Heart right ventricle (tissue), 16 donors: Measurements from ENCODE around the gene EHD1. TPM values are rescaled to one million over a fixed set of nuclear protein-coding genes. Genes with fewer than 3 reads are reported as not detected.

Experiments used
- ATAC-seq, 8 donors: fragments of 200-7000 bp; cut with Tn5 transposase; one replicate each; pipeline ENCODE4 v1.9.1; 2020; ENCODE audit warnings: mild to moderate bottlenecking in 8 of 8, moderate library complexity in 8 of 8, moderate number of reproducible peaks in 1 of 8
- DNase-seq, 2 donors: peaks; one replicate each; pipeline ENCODE4 v3.0.0-alpha.2; 2020
- H3K27ac ChIP-seq, 10 donors: fragments of 200-600 bp; sonication (generic) in 2 of 10; one replicate each; pipeline versions ENCODE4 v1.5.0 to v1.8.0; 2020 to 2022; ENCODE audit warnings: mild to moderate bottlenecking in 3 of 10
- H3K27me3 ChIP-seq, 7 donors: fragments of 200-600 bp; one replicate each; pipeline ENCODE4 v1.8.0; 2021 to 2022; ENCODE audit warnings: mild to moderate bottlenecking in 2 of 7
- H3K36me3 ChIP-seq, 9 donors: fragments of 200-600 bp; sonication (generic) in 1 of 9; one replicate each; pipeline versions ENCODE4 v1.5.0 to v1.8.0; 2020 to 2022; ENCODE audit warnings: mild to moderate bottlenecking in 2 of 9
- H3K4me1 ChIP-seq, 9 donors: fragments of 200-600 bp; sonication (generic) in 1 of 9; one replicate each; pipeline versions ENCODE4 v1.5.0 to v1.8.0; 2020 to 2022; ENCODE audit warnings: mild to moderate bottlenecking in 4 of 9
- H3K4me3 ChIP-seq, 10 donors: fragments of 200-600 bp; sonication (generic) in 2 of 10; one replicate each; pipeline versions ENCODE4 v1.5.0 to v1.8.0; 2020 to 2022; ENCODE audit warnings: mild to moderate bottlenecking in 7 of 10, moderate library complexity in 2 of 10
- H3K9me3 ChIP-seq, 11 donors: fragments of 200-600 bp in 10 of 11; sonication (generic) in 2 of 11; one replicate each; pipeline versions ENCODE4 v1.5.0 to v1.8.0; 2013 to 2022; ENCODE audit warnings: mild to moderate bottlenecking in 2 of 11, control low read depth in 1 of 11, moderate library complexity in 1 of 11
- CTCF ChIP-seq, 9 donors: fragments of 200-600 bp; sonication (generic) in 2 of 9; IDR thresholded peaks; one replicate each; pipeline versions ENCODE4 v1.5.0 to v1.8.0; 2021 to 2022; ENCODE audit warnings: antibody characterized with exemption in 9 of 9, mild to moderate bottlenecking in 5 of 9, moderate library complexity in 1 of 9
- WGBS, 2 donors: extraction: QIAGEN DNeasy Blood & Tissue Kit; methylation state at CpG; one replicate each; pipeline ENCODE4 v1.1.7; 2013; ENCODE audit warnings: inconsistent platforms in 1 of 2; 5-methylcytosine and 5-hydroxymethylcytosine counted together
- intact Hi-C, 10 donors: fragments of 100-400 bp; cut with DNase I; formaldehyde crosslinking; loops; one replicate each; pipeline versions ENCODE4 v1.11.1 to v1.14.2; 2022
- polyA plus RNA-seq, 2 donors: library from polyadenylated mRNA; stranded (reverse); fragments of 200-250 nt; gene quantifications; one replicate each; pipeline ENCODE4 v1.2.3, GENCODE V29; 2013
- total RNA-seq, 10 donors: library from RNA; stranded (reverse); fragmentation: NEBNext Ultra II Directional in 3 of 10; extraction: Animal tissue kit (Norgen Biotek cat#: 25700) in 3 of 10; gene quantifications; one replicate each; pipeline versions ENCODE4 v1.2.1 to v1.2.4, GENCODE V29; 2021 to 2023
- donor health status: Arrhythmogenic right ventricular cardiomyopathy.
- donor health status: ischemic (EF 13 %, LVEDD 7.1; RV severe dilation, severe dysfunction).
- donor health status: healthy with polysubstance abuse.
- donor health status: DM: no; HTN: yes; CAD: no.
- donor health status: DM: no; HTN: no; CAD: no.
- donor health status: ischemic (EF 25% LVEDD 6.9; RV normal size, moderate dysfunction).
- donor health status: ischemic (EF 25% LVEDD 5.7; RV mildly dilated, moderate dysfunction).
- donor health status: healthy.
- donor health status: DM: yes; HTN: yes; CAD: no.
- donor health status: Ischemic cardiomyopathy.
- donor health status: ischemic (EF 35%, LVEDD 5.7; RV mildly dilated, moderate dysfunction).
- donor health status: nonischemic (EF 11% LVEDD 7.7; RV severe dilation, severe dysfunction).
- donor health status: DM: yes; HTN: yes; CAD: no.
- donor health status: PGD.
- donor health status: ischemic (EF 29% LVEDD 5.4; RV normal size, mild dysfunction).
- donor health status: nonischemic (EF 23%, LVEDD 6.1; RV moderate dilation, normal function).

Gene EHD1
- total and polyA plus RNA-seq, 12 donors = 26.0 to 73.1 (median 41.1) TPM

- DNase-seq = no peak
- 91 to 93% methylated on average over 19 of the region's 19 CpGs for WGBS, 2 donors
- peaks cover 8 to 23% (median 19%) of the 10 kb centered on the region in 9 donors for H3K4me1 ChIP-seq
- H3K9me3 ChIP-seq = no peaks in the 10 kb centered on the region
- H3K27ac ChIP-seq = no peak overlapping the region
- H3K27me3 ChIP-seq = no peaks in the 10 kb centered on the region
- no peak overlapping the region for H3K4me3 ChIP-seq
- intact Hi-C loops = loop anchor here in 2 of 10 donors (10.0 kb wide), 1 partner anchor 113 kb away; no protein-coding TSS in a partner anchor
- H3K36me3 ChIP-seq = peaks cover 0 to 82% (median 39%) of the 10 kb centered on the region in 9 donors
- no peak for ATAC-seq
- TF ChIP-seq CTCF (IDR thresholded peaks at IDR 0.05) = no peak
These were observed 19.1 kb upstream of the EHD1 start for GRCh38 chr11:64897381-64898075.

GRCh38 chr11:64896448-64897022 is 18.1 kb upstream of the EHD1 start:
- ATAC-seq (no peak), DNase-seq (no peak)
- intact Hi-C loops = loop anchor here in 2 of 10 donors (10.0 kb wide), 1 partner anchor 112 kb away; no protein-coding TSS in a partner anchor
- no peak overlapping the region for H3K4me3 ChIP-seq
- no peaks in the 10 kb centered on the region for H3K9me3 ChIP-seq
- TF ChIP-seq CTCF (IDR thresholded peaks at IDR 0.05) = no peak
- WGBS, 2 donors = 88 to 89% methylated on average over 14 of the region's 14 CpGs
- H3K4me1 ChIP-seq = peaks cover 10 to 33% (median 26%) of the 10 kb centered on the region in 9 donors
- peaks cover 0 to 72% (median 30%) of the 10 kb centered on the region in 9 donors for H3K36me3 ChIP-seq
- no peak overlapping the region for H3K27ac ChIP-seq
- H3K27me3 ChIP-seq = no peaks in the 10 kb centered on the region

DNA sequence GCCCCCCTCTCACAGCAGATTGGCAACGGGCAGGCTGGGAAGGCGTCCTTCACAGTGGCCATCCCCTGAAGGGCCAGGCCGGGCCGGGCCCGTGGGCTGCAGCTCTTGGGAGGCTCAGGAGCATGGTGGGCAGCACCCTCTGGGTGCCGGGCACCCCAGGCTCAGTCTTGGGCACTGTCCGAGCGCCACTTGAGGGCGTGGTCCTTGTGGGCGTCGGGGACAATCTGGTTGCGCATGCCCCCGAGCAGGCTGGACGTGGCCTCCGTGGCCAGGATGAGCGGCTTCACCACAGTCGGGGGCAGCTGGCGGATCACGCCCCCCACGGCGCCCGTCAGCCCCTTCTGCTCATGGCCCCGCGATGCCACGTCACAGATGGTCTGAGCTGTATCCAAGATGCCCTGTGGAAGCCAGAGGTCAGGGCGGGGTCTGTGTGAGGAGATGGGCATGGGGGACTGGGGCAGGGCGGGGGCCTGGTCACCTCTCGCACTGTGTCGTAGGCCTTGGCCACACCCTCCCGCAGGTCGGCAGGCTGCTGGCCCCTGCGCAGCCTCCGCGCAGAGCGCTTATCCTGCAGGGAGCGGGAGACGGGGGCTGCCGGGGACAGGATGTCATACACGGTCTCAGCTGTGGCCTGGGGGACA is 16.5 kb upstream of the EHD1 start:
- Histone ChIP-seq H3K4me1 (peaks cover 10 to 39% (median 26%) of the 10 kb centered on the region in 9 donors), H3K27me3 (no peaks in the 10 kb centered on the region), H3K9me3 (no peaks in the 10 kb centered on the region), H3K4me3 (no peak overlapping the region), H3K27ac (peak overlapping the region in 2 of 10 donors; percentile 68 to 72), H3K36me3 (peaks cover 0 to 56% (median 21%) of the 10 kb centered on the region in 9 donors)
- WGBS, 2 donors = 88 to 89% methylated on average over 38 to 39 of the region's 39 CpGs
- no peak for TF ChIP-seq CTCF (IDR thresholded peaks at IDR 0.05)
- ATAC-seq (peak in 5 of 8 donors; percentile 3 to 28 (median 11)), DNase-seq (peak in 1 of 2 donors; percentile 19)
- intact Hi-C loops = loop anchor here in 9 of 10 donors (1.0 to 10.0 kb wide), 4 partner anchors 48 to 110 kb away; no protein-coding TSS in a partner anchor
